H1 (cell line): ENCODE results near the gene MARCHF10. TPM values are rescaled to one million over a fixed set of nuclear protein-coding genes. Genes with fewer than 3 reads are reported as not detected.

Experiments used
- CTCF ChIA-PET: fragments of 300-600 bp; sonication (Branson Sonifier 250); formaldehyde crosslinking; loops from one replicate; lab custom pipeline; 2021; ENCODE audit not compliant: partially characterized antibody; lab: Charles Lee
- POLR2A ChIA-PET: fragments of 300-600 bp; sonication (Branson Sonifier 250); formaldehyde crosslinking; loops from one replicate; lab custom pipeline; 2021; ENCODE audit warnings: inconsistent platforms; ENCODE audit not compliant: partially characterized antibody; lab: Charles Lee
- DNase-seq, 2 experiments: peaks; one replicate each; pipeline versions ENCODE4 v3.0.0 to v3.0.0-alpha.2; 2010 to 2022; ENCODE audit warnings: low spot score in 2 of 2, low read depth in 1 of 2, mixed read lengths in 1 of 2
- FAIRE-seq: peaks from 2 replicates; lab custom pipeline; 2011; peaks lifted over from hg19 to GRCh38; lab: Jason Lieb, UNC
- H2AFZ ChIP-seq: 2 replicates; pipeline ENCODE4 v1.8.1; 2012; ENCODE audit warnings: low read length, inconsistent platforms
- H2AK5ac ChIP-seq: 2 replicates; pipeline ENCODE4 v1.6.1; 2013; ENCODE audit warnings: low read depth, low read length
- H2BK120ac ChIP-seq: replicated peaks from 2 replicates; pipeline ENCODE3; 2013; ENCODE audit warnings: low read depth, low read length, inconsistent platforms
- H2BK12ac ChIP-seq: 2 replicates; pipeline ENCODE4 v1.6.1; 2013; ENCODE audit warnings: low read depth, low read length
- H2BK15ac ChIP-seq: 2 replicates; pipeline ENCODE4 v1.6.1; 2013; ENCODE audit warnings: low read length
- H2BK20ac ChIP-seq: 2 replicates; pipeline ENCODE4 v1.6.1; 2013; ENCODE audit warnings: low read length
- H2BK5ac ChIP-seq: 2 replicates; pipeline ENCODE4 v1.6.1; 2013; ENCODE audit warnings: low read depth, low read length
- H3K14ac ChIP-seq: 2 replicates; pipeline ENCODE4 v1.6.1; 2013; ENCODE audit warnings: inconsistent platforms; ENCODE audit not compliant: insufficient read length
- H3K18ac ChIP-seq: 2 replicates; pipeline ENCODE4 v1.6.1; 2013; ENCODE audit warnings: low read length; ENCODE audit errors: extremely low read depth
- H3K23ac ChIP-seq: 2 replicates; pipeline ENCODE4 v1.6.1; 2013; ENCODE audit warnings: inconsistent platforms; ENCODE audit not compliant: insufficient read length
- H3K23me2 ChIP-seq: 2 replicates; pipeline ENCODE4 v1.6.1; 2013; ENCODE audit warnings: low read depth, low read length
- H3K27ac ChIP-seq: 2 replicates; pipeline ENCODE4 v1.6.1; 2011; ENCODE audit warnings: low read depth, low read length, inconsistent platforms
- H3K27me3 ChIP-seq, 4 experiments: replicated peaks in 1 of 4; 1 replicate in 1 of 4; 2 replicates in 3 of 4; pipeline versions ENCODE4 v1.6.1 to v1.8.1; 2011 to 2013; ENCODE audit warnings: low read length in 3 of 4, mild to moderate bottlenecking in 3 of 4, inconsistent platforms in 2 of 4, mixed read lengths in 2 of 4, moderate library complexity in 1 of 4; ENCODE audit not compliant: control insufficient read depth in 3 of 4, insufficient read depth in 3 of 4; ENCODE audit errors: extremely low read depth in 1 of 4
- H3K36me3 ChIP-seq, 4 experiments: 2 replicates each; pipeline versions ENCODE4 v1.6.1 to v1.8.1; 2011 to 2013; ENCODE audit warnings: mild to moderate bottlenecking in 4 of 4, low read length in 3 of 4, moderate library complexity in 2 of 4, control low read depth in 1 of 4, inconsistent platforms in 1 of 4; ENCODE audit not compliant: insufficient read depth in 4 of 4, control insufficient read depth in 2 of 4
- H3K4ac ChIP-seq: replicated peaks from 2 replicates; pipeline ENCODE3; 2013; ENCODE audit warnings: low read length, low read depth, mixed read lengths, inconsistent platforms; ENCODE audit not compliant: insufficient read length
- H3K4me1 ChIP-seq, 4 experiments: replicated peaks in 1 of 4; 1 replicate in 1 of 4; 2 replicates in 3 of 4; pipeline versions ENCODE4 v1.6.1 to v1.8.1; 2011 to 2013; ENCODE audit warnings: low read length in 3 of 4, inconsistent platforms in 2 of 4, mixed read lengths in 1 of 4; ENCODE audit not compliant: insufficient read depth in 4 of 4, control insufficient read depth in 3 of 4
- H3K4me2 ChIP-seq, 2 experiments: 2 replicates each; pipeline versions ENCODE4 v1.6.1 to v1.8.1; 2011 to 2013; ENCODE audit warnings: low read depth in 2 of 2, low read length in 2 of 2, control low read depth in 1 of 2, inconsistent platforms in 1 of 2, mild to moderate bottlenecking in 1 of 2; ENCODE audit not compliant: insufficient read depth in 1 of 2
- H3K4me3 ChIP-seq, 4 experiments: fragments of 200-600, 300-600 bp in 1 of 4; sonication (generic), shearing (Covaris generic), sonication (Bioruptor Twin) in 1 of 4; 2 replicates each; pipeline versions ENCODE4 v1.5.1 to v1.8.1; 2011 to 2016; ENCODE audit warnings: low read length in 4 of 4, low read depth in 3 of 4, control low read depth in 2 of 4, inconsistent platforms in 2 of 4, mild to moderate bottlenecking in 2 of 4, mixed read lengths in 1 of 4, moderate library complexity in 1 of 4; ENCODE audit not compliant: insufficient read depth in 2 of 4; ENCODE audit errors: extremely low read depth in 1 of 4
- H3K56ac ChIP-seq: replicated peaks from 2 replicates; pipeline ENCODE3; 2013; ENCODE audit warnings: low read depth, mild to moderate bottlenecking, mixed read lengths, low read length, inconsistent platforms; ENCODE audit not compliant: insufficient read length
- H3K79me1 ChIP-seq: 2 replicates; pipeline ENCODE4 v1.6.1; 2013; ENCODE audit warnings: low read depth, low read length, control low read depth
- H3K79me2 ChIP-seq, 2 experiments: 2 replicates each; pipeline versions ENCODE4 v1.6.1 to v1.8.1; 2012 to 2013; ENCODE audit warnings: low read length in 2 of 2, mild to moderate bottlenecking in 2 of 2, inconsistent platforms in 1 of 2; ENCODE audit not compliant: insufficient read depth in 2 of 2, control insufficient read depth in 1 of 2
- H3K9ac ChIP-seq, 4 experiments: replicated peaks in 1 of 4; 1 replicate in 1 of 4; 2 replicates in 3 of 4; pipeline versions ENCODE4 v1.6.1 to v1.8.1; 2011 to 2013; ENCODE audit warnings: low read depth in 3 of 4, low read length in 3 of 4, control low read depth in 2 of 4, mild to moderate bottlenecking in 2 of 4, moderate library complexity in 2 of 4, inconsistent platforms in 1 of 4; ENCODE audit errors: extremely low read depth in 1 of 4
- H3K9me3 ChIP-seq, 2 experiments: 2 replicates each; pipeline versions ENCODE4 v1.6.1 to v1.8.1; 2012 to 2013; ENCODE audit warnings: mild to moderate bottlenecking in 2 of 2, moderate library complexity in 2 of 2, control low read depth in 1 of 2, inconsistent platforms in 1 of 2, low read depth in 1 of 2, low read length in 1 of 2, mixed read lengths in 1 of 2; ENCODE audit not compliant: insufficient read depth in 2 of 2
- H4K20me1 ChIP-seq, 2 experiments: replicated peaks in 1 of 2; 2 replicates each; pipeline versions ENCODE3 to v1.8.1; 2011 to 2013; ENCODE audit warnings: inconsistent platforms in 2 of 2, low read length in 2 of 2, mild to moderate bottlenecking in 1 of 2; ENCODE audit not compliant: insufficient read depth in 2 of 2, control insufficient read depth in 1 of 2
- H4K5ac ChIP-seq: 2 replicates; pipeline ENCODE4 v1.6.1; 2013; ENCODE audit warnings: low read length, low read depth, mixed read lengths, inconsistent platforms; ENCODE audit not compliant: insufficient read length
- H4K8ac ChIP-seq: 2 replicates; pipeline ENCODE4 v1.8.0; 2013; ENCODE audit warnings: mild to moderate bottlenecking, moderate library complexity, low read length, inconsistent platforms; ENCODE audit not compliant: insufficient read depth; ENCODE audit errors: extremely low read depth
- H4K91ac ChIP-seq: replicated peaks from 2 replicates; pipeline ENCODE3; 2013; ENCODE audit warnings: low read length, mixed read lengths, inconsistent platforms; ENCODE audit not compliant: insufficient read length
- SP2 ChIP-seq: IDR thresholded peaks from 2 replicates; pipeline ENCODE4 v1.6.1; 2012; ENCODE audit warnings: mild to moderate bottlenecking, low read length, inconsistent platforms
- TEAD4 ChIP-seq: IDR thresholded peaks from 2 replicates; pipeline ENCODE4 v1.6.1; 2012; ENCODE audit warnings: low read depth, low read length, inconsistent platforms, mixed read lengths
- WGBS, 2 experiments: shearing (Covaris generic) in 1 of 2; methylation state at CpG; one replicate each; pipeline versions ENCODE4 v1.1.6 to v1.1.7; 2013 to 2015; ENCODE audit warnings: low lambda C conversion rate in 2 of 2, mixed read lengths in 2 of 2, inconsistent platforms in 1 of 2, low coverage in 1 of 2, missing lambda C conversion rate in 1 of 2; ENCODE audit not compliant: insufficient replicate concordance in 2 of 2, insufficient coverage in 1 of 2, insufficient read length in 1 of 2; ENCODE audit errors: extremely low coverage in 1 of 2, missing lambda C conversion rate in 1 of 2; 5-methylcytosine and 5-hydroxymethylcytosine counted together
- polyA plus RNA-seq, 7 experiments: library from polyadenylated mRNA; depleted of rRNA in 3 of 7; stranded (reverse) in 5 of 7; unstranded in 2 of 7; fragments of >200 nt in 5 of 7; fragments of 200-250 nt in 2 of 7; gene quantifications; 1 replicate in 5 of 7; 2 replicates in 1 of 7; 4 replicates in 1 of 7; pipeline versions ENCODE4 v1.2.1 to v1.2.3, GENCODE V29; 2011 to 2013; ENCODE audit warnings: missing spikeins in 2 of 7, mixed read lengths in 2 of 7
- total RNA-seq: library from RNA; stranded (reverse); fragmentation: NEBNext Ultra II Directional; extraction: Animal tissue kit (Norgen Biotek cat#: 25700); gene quantifications from 2 replicates; pipeline ENCODE4 v1.2.1, GENCODE V29; 2021

The MARCHF10 gene
- total and polyA plus RNA-seq, 2 of the 8 experiments (the other 6 are each of a cell fraction or from before 2014, with no cell fraction given): 0.48 to 0.73 TPM

- Histone ChIP-seq H4K5ac (no peak overlapping the region), H2BK5ac (no peak overlapping the region), H2AFZ (peak overlapping the region; percentile 87), H3K4me1 (peaks cover 0 to 9% (median 2%) of the 10 kb centered on the region in 4 experiments; a peak in 2 of 7 replicates), H4K20me1 (no peaks in the 10 kb centered on the region), H3K9me3 (no peaks in the 10 kb centered on the region), H3K27me3 (no peaks in the 10 kb centered on the region), H4K8ac (no peak overlapping the region), H3K79me1 (no peaks in the 10 kb centered on the region), H3K27ac (no peak overlapping the region), H3K56ac (no peak overlapping the region), H3K18ac (no peak overlapping the region), H4K91ac (no peak overlapping the region), H3K36me3 (no peaks in the 10 kb centered on the region), H2BK15ac (no peak overlapping the region), H3K23ac (no peak overlapping the region), H3K23me2 (no peaks in the 10 kb centered on the region), H2AK5ac (no peak overlapping the region), H3K9ac (no peak overlapping the region), H3K79me2 (no peaks in the 10 kb centered on the region), H3K4ac (no peak overlapping the region), H3K4me2 (no peak overlapping the region), H3K14ac (no peak overlapping the region), H2BK20ac (no peak overlapping the region), H3K4me3 (no peak overlapping the region), H2BK12ac (no peak overlapping the region), H2BK120ac (no peak overlapping the region)
- DNase-seq (no peak), FAIRE-seq (no peak)
- TF ChIP-seq TEAD4: 0 out of 2 replicates have a peak, but pooled peaks have one; percentile 31
- TF ChIP-seq SP2: no peak
- CTCF ChIA-PET: no interaction called here
- 61% methylated on average over 12 of the region's 12 CpGs; no CpG with 5 or more reads in 1 of the 2 experiments for WGBS, 2 experiments
- POLR2A ChIA-PET: interaction anchor here (1.0 kb wide), 1 partner anchor 148 kb away, joined by 3 read pairs; no protein-coding TSS in a partner anchor
Measured at GRCh38 chr17:62819511-62820221, 11.6 kb upstream of the MARCHF10 start.
